GM11168 (cell line): ENCODE results near the gene CRNKL1.

ENCODE experiments used
- in situ Hi-C: fragments of 300-500 bp; cut with MboI; formaldehyde crosslinking; loops from one replicate; pipeline ENCODE4 v1.12.0; 2022; ENCODE audit warnings: low sequenced_read_pairs; ENCODE audit not compliant: unreplicated experiment

CRNKL1 gene

GRCh38 chr20:20070871-20071726, 18.8 kb upstream of the CRNKL1 start:
- in situ Hi-C loops = no loop called here

- in situ Hi-C loops = no loop called here
These were observed 13.1 kb upstream of the CRNKL1 start for GRCh38 chr20:20065361-20065760.

GRCh38 chr20:20063941-20064702, 11.9 kb upstream of the CRNKL1 start:
- in situ Hi-C loops = no loop called here

- in situ Hi-C loops = no loop called here
These were observed 8.2 kb upstream of the CRNKL1 start for GRCh38 chr20:20060234-20060998.

- in situ Hi-C loops = no loop called here
These were observed 546 bp downstream of the CRNKL1 start for GRCh38 chr20:20051767-20052073.

GRCh38 chr20:20039752-20040387, 12.4 kb downstream of the CRNKL1 start:
- in situ Hi-C loops = no loop called here

- in situ Hi-C loops = no loop called here
These were observed 13.7 kb downstream of the CRNKL1 start for GRCh38 chr20:20038586-20038985.

GRCh38 chr20:20037960-20038359, 14.3 kb downstream of the CRNKL1 start:
- in situ Hi-C loops = no loop called here

- in situ Hi-C loops = no loop called here
These were observed 15.5 kb downstream of the CRNKL1 start for GRCh38 chr20:20036756-20037155.

- in situ Hi-C loops = no loop called here
These were observed 17.8 kb downstream of the CRNKL1 start for GRCh38 chr20:20034486-20034885.

- in situ Hi-C loops = no loop called here
These were observed 20.5 kb downstream of the CRNKL1 start for GRCh38 chr20:20031790-20032189.

- in situ Hi-C loops = no loop called here
These were observed 25.0 kb downstream of the CRNKL1 start for GRCh38 chr20:20027284-20027683.

- in situ Hi-C loops = no loop called here
These were observed 27.3 kb downstream of the CRNKL1 start for GRCh38 chr20:20024942-20025341.

- in situ Hi-C loops = no loop called here
These were observed 28.9 kb downstream of the CRNKL1 start for GRCh38 chr20:20023395-20023794.

GRCh38 chr20:20022498-20022897, 29.8 kb downstream of the CRNKL1 start:
- in situ Hi-C loops = no loop called here

- in situ Hi-C loops = no loop called here
These were observed 30.4 kb downstream of the CRNKL1 start for GRCh38 chr20:20021835-20022234.

GRCh38 chr20:20020908-20021307, 31.4 kb downstream of the CRNKL1 start:
- in situ Hi-C loops = no loop called here

GRCh38 chr20:20019123-20019522, 33.1 kb downstream of the CRNKL1 start:
- in situ Hi-C loops = no loop called here

- in situ Hi-C loops = no loop called here
These were observed 33.9 kb downstream of the CRNKL1 start for GRCh38 chr20:20018366-20018765.

- in situ Hi-C loops = no loop called here
These were observed 34.5 kb downstream of the CRNKL1 start for GRCh38 chr20:20017844-20018185.
